H1 (cell line): ENCODE measurements around the gene AFAP1L1. TPM values are rescaled to one million over a fixed set of nuclear protein-coding genes. Genes with fewer than 3 reads are reported as not detected.

Experiments used
- CHD1 ChIP-seq: IDR thresholded peaks from 2 replicates; pipeline ENCODE4 v1.6.1; 2012; ENCODE audit warnings: low read depth, low read length, improper control_type of control experiment
- CHD7 ChIP-seq: fragments of 300-600 bp; sonication (generic); IDR thresholded peaks from 2 replicates; pipeline ENCODE4 v1.7.1; 2012; ENCODE audit warnings: low read length, moderate library complexity, mild to moderate bottlenecking, inconsistent platforms; ENCODE audit not compliant: insufficient replicate concordance
- CREB1 ChIP-seq: IDR thresholded peaks from 2 replicates; pipeline ENCODE4 v1.6.1; 2012; ENCODE audit warnings: inconsistent platforms
- JUND ChIP-seq: IDR thresholded peaks from 2 replicates; pipeline ENCODE4 v1.6.1; 2011; ENCODE audit warnings: mild to moderate bottlenecking, improper control_type of control experiment, low read length
- PHF8 ChIP-seq: fragments of 200-600 bp; sonication (generic); conservative IDR thresholded peaks from 2 replicates; pipeline ENCODE4 v1.7.1; 2012; ENCODE audit warnings: low read depth, mild to moderate bottlenecking, inconsistent platforms, low read length, moderate library complexity
- POU5F1 ChIP-seq: IDR thresholded peaks from 2 replicates; pipeline ENCODE4 v1.6.1; 2011; ENCODE audit warnings: low read depth, mild to moderate bottlenecking, low read length, moderate library complexity
- RXRA ChIP-seq: IDR thresholded peaks from 2 replicates; pipeline ENCODE4 v1.6.1; 2011; ENCODE audit warnings: low read depth, mild to moderate bottlenecking, low read length, moderate library complexity; ENCODE audit not compliant: insufficient read depth
- SAP30 ChIP-seq: fragments of 300-600 bp; sonication (generic); IDR thresholded peaks from 2 replicates; pipeline ENCODE4 v1.7.1; 2012; ENCODE audit warnings: low read length, moderate library complexity, mild to moderate bottlenecking, inconsistent platforms; ENCODE audit not compliant: insufficient read depth, insufficient replicate concordance
- SIRT6 ChIP-seq: IDR thresholded peaks from one replicate; pipeline ENCODE4 v1.7.1; 2012; ENCODE audit warnings: low read length, inconsistent platforms
- SP4 ChIP-seq: IDR thresholded peaks from 2 replicates; pipeline ENCODE4 v1.6.1; 2012; ENCODE audit warnings: low read length, inconsistent platforms
- SUZ12 ChIP-seq: fragments of 200-600 bp; sonication (generic); IDR thresholded peaks from 2 replicates; pipeline ENCODE4 v1.6.1; 2012; ENCODE audit warnings: mild to moderate bottlenecking, inconsistent platforms, low read length, moderate library complexity, mixed read lengths
- USF2 ChIP-seq: IDR thresholded peaks from 2 replicates; pipeline ENCODE4 v1.6.1; 2011; ENCODE audit warnings: low read length, improper control_type of control experiment
- polyA plus RNA-seq, 7 experiments: library from polyadenylated mRNA; depleted of rRNA in 3 of 7; stranded (reverse) in 5 of 7; unstranded in 2 of 7; fragments of >200 nt in 5 of 7; fragments of 200-250 nt in 2 of 7; gene quantifications; 1 replicate in 5 of 7; 2 replicates in 1 of 7; 4 replicates in 1 of 7; pipeline versions ENCODE4 v1.2.1 to v1.2.3, GENCODE V29; 2011 to 2013; ENCODE audit warnings: missing spikeins in 2 of 7, mixed read lengths in 2 of 7
- total RNA-seq: library from RNA; stranded (reverse); fragmentation: NEBNext Ultra II Directional; extraction: Animal tissue kit (Norgen Biotek cat#: 25700); gene quantifications from 2 replicates; pipeline ENCODE4 v1.2.1, GENCODE V29; 2021

Gene AFAP1L1
- total and polyA plus RNA-seq, 2 of the 8 experiments (the other 6 are each of a cell fraction or from before 2014, with no cell fraction given) = 0.79 to 4.7 TPM

GRCh38 chr5:149381986-149382338 lies 110.3 kb downstream of the AFAP1L1 start (continued):
- no peak for TF ChIP-seq CHD7
- TF ChIP-seq SIRT6 = no peak
- TF ChIP-seq USF2 = no peak
- peak; percentile 10; the same call in 1 of the 2 replicates for TF ChIP-seq CREB1
- TF ChIP-seq RXRA = no peak
- TF ChIP-seq SP4 = no peak
- TF ChIP-seq PHF8 = no peak
- no peak for TF ChIP-seq JUND
- TF ChIP-seq POU5F1 = no peak
- no peak for TF ChIP-seq SAP30
- TF ChIP-seq CHD1 = no peak
- TF ChIP-seq SUZ12 = no peak
